NB4 (cell line): ENCODE data around the gene OLA1.

Experiments
- DNase-seq: peaks from one replicate; pipeline ENCODE4 v3.0.0; 2010; ENCODE audit warnings: low read depth
- H3K4me3 ChIP-seq: one replicate; pipeline ENCODE4 v1.5.1; 2011; ENCODE audit warnings: mild to moderate bottlenecking, low read depth, low read length, moderate library complexity
- CTCF ChIP-seq: IDR thresholded peaks from one replicate; pipeline ENCODE4 v1.5.1; 2012; ENCODE audit warnings: low read depth, low read length
- MAX ChIP-seq: IDR thresholded peaks from 2 replicates; pipeline ENCODE4 v1.6.1; 2011; ENCODE audit warnings: low read depth, low read length
- MYC ChIP-seq: IDR thresholded peaks from 2 replicates; pipeline ENCODE4 v1.6.1; 2011; ENCODE audit warnings: low read depth, low read length
- POLR2A ChIP-seq: IDR thresholded peaks from 2 replicates; pipeline ENCODE4 v1.6.1; 2011; ENCODE audit warnings: mild to moderate bottlenecking; ENCODE audit not compliant: insufficient read length; ENCODE audit errors: extremely low read depth

Gene OLA1

GRCh38 chr2:174224125-174224524, 24.2 kb downstream of the OLA1 start:
- TF ChIP-seq POLR2A: no peak
- TF ChIP-seq MAX: no peak
- no peak for TF ChIP-seq CTCF
- no peak for TF ChIP-seq MYC
- no peak overlapping the region for H3K4me3 ChIP-seq

GRCh38 chr2:174223388-174223787, 24.9 kb downstream of the OLA1 start:
- H3K4me3 ChIP-seq: no peak overlapping the region
- DNase-seq: no peak
- no peak for TF ChIP-seq CTCF
- no peak for TF ChIP-seq MYC
- TF ChIP-seq POLR2A: no peak
- TF ChIP-seq MAX: no peak

More at GRCh38 chr2:174224125-174224524, 24.2 kb downstream of the OLA1 start:
- no peak for DNase-seq

- TF ChIP-seq POLR2A (no peak), MAX (no peak), CTCF (no peak), MYC (no peak)
- H3K4me3 ChIP-seq: no peak overlapping the region
Measured at GRCh38 chr2:174222154-174222553, 26.2 kb downstream of the OLA1 start.

GRCh38 chr2:174219321-174219720, 29.0 kb downstream of the OLA1 start:
- no peak for TF ChIP-seq MAX
- no peak for TF ChIP-seq CTCF
- TF ChIP-seq MYC: no peak
- no peak for TF ChIP-seq POLR2A
- no peak overlapping the region for H3K4me3 ChIP-seq
- DNase-seq: peak; percentile 55

More at GRCh38 chr2:174222154-174222553, 26.2 kb downstream of the OLA1 start:
- DNase-seq: no peak

- TF ChIP-seq CTCF (no peak), MAX (no peak), POLR2A (no peak), MYC (no peak)
- DNase-seq: no peak
- H3K4me3 ChIP-seq: no peak overlapping the region
Measured at GRCh38 chr2:174218773-174219172, 29.6 kb downstream of the OLA1 start.
